Osteoblast (primary cell): Measurements from ENCODE around the gene TNFRSF8. TPM values are rescaled to one million over a fixed set of nuclear protein-coding genes. Genes with fewer than 3 reads are reported as not detected.

Experiments used
- DNase-seq: peaks from one replicate; pipeline ENCODE4 v3.0.0; 2011; ENCODE audit warnings: low spot score, mixed read lengths; ENCODE audit not compliant: insufficient read length; ENCODE audit errors: missing footprints
- H2AFZ ChIP-seq: 2 replicates; pipeline ENCODE4 v1.6.0; 2011; ENCODE audit warnings: mild to moderate bottlenecking, low read length
- H3K27ac ChIP-seq: 2 replicates; pipeline ENCODE4 v1.5.1; 2011; ENCODE audit warnings: mild to moderate bottlenecking, low read depth, low read length, moderate library complexity
- H3K27me3 ChIP-seq: 2 replicates; pipeline ENCODE4 v1.6.0; 2012; ENCODE audit warnings: mild to moderate bottlenecking, control low read depth, inconsistent platforms, low read length, moderate library complexity; ENCODE audit not compliant: insufficient read depth
- H3K36me3 ChIP-seq: 2 replicates; pipeline ENCODE4 v1.5.1; 2011; ENCODE audit warnings: mild to moderate bottlenecking, low read length, control low read depth, moderate library complexity; ENCODE audit not compliant: insufficient read depth
- H3K4me1 ChIP-seq: 2 replicates; pipeline ENCODE4 v1.5.1; 2011; ENCODE audit warnings: mild to moderate bottlenecking, low read length, control low read depth, moderate library complexity; ENCODE audit not compliant: insufficient read depth
- H3K4me2 ChIP-seq: 2 replicates; pipeline ENCODE4 v1.6.0; 2011; ENCODE audit warnings: mild to moderate bottlenecking, low read length; ENCODE audit not compliant: insufficient read depth
- H3K4me3 ChIP-seq: fragments of 200-600 bp; sonication (generic); 3 replicates; pipeline ENCODE4 v1.5.1; 2012; ENCODE audit warnings: mild to moderate bottlenecking, low read length, inconsistent platforms; ENCODE audit not compliant: insufficient read depth
- H3K79me2 ChIP-seq: 2 replicates; pipeline ENCODE4 v1.6.0; 2012; ENCODE audit warnings: mild to moderate bottlenecking, low read length, control low read depth, inconsistent platforms; ENCODE audit not compliant: insufficient read depth
- H3K9me3 ChIP-seq: 2 replicates; pipeline ENCODE4 v1.5.1; 2011; ENCODE audit warnings: low read depth, low read length, control low read depth
- H4K20me1 ChIP-seq: 2 replicates; pipeline ENCODE4 v1.6.0; 2012; ENCODE audit warnings: mild to moderate bottlenecking, low read length, control low read depth; ENCODE audit not compliant: insufficient read depth
- CTCF ChIP-seq: IDR thresholded peaks from 2 replicates; pipeline ENCODE4 v1.5.1; 2011; ENCODE audit warnings: mild to moderate bottlenecking, low read depth, low read length, moderate library complexity; ENCODE audit errors: extremely low read depth
- total RNA-seq: library from RNA; depleted of rRNA; stranded (reverse); fragments of >200 nt; gene quantifications from 2 replicates; pipeline ENCODE4 v1.2.3, GENCODE V29; 2012

Gene TNFRSF8
- total RNA-seq, 1 donor = under 0.01 TPM

GRCh38 chr1:12094180-12094579 is 31.1 kb downstream of the TNFRSF8 start:
- Histone ChIP-seq H2AFZ (no peak overlapping the region), H3K4me1 (peaks cover 35% of the 10 kb centered on the region), H3K4me3 (no peak overlapping the region), H3K79me2 (no peaks in the 10 kb centered on the region), H3K27me3 (no peaks in the 10 kb centered on the region), H3K4me2 (no peak overlapping the region), H4K20me1 (no peaks in the 10 kb centered on the region), H3K9me3 (no peaks in the 10 kb centered on the region), H3K27ac (no peak overlapping the region), H3K36me3 (no peaks in the 10 kb centered on the region)
- TF ChIP-seq CTCF = no peak
- no peak for DNase-seq

GRCh38 chr1:12095452-12096263 is 32.6 kb downstream of the TNFRSF8 start:
- H3K27ac ChIP-seq = peak overlapping the region; percentile 62
- H3K4me2 ChIP-seq = peak overlapping the region; percentile 11
- peak; percentile 88 for DNase-seq
- TF ChIP-seq CTCF = no peak
- no peaks in the 10 kb centered on the region for H3K9me3 ChIP-seq
- H3K79me2 ChIP-seq = no peaks in the 10 kb centered on the region
- H4K20me1 ChIP-seq = no peaks in the 10 kb centered on the region
- H3K4me1 ChIP-seq = peaks cover 35% of the 10 kb centered on the region
- H3K4me3 ChIP-seq = peak overlapping the region; percentile 1
- H3K36me3 ChIP-seq = no peaks in the 10 kb centered on the region
- no peaks in the 10 kb centered on the region for H3K27me3 ChIP-seq
- H2AFZ ChIP-seq = peak overlapping the region; percentile 52

- Histone ChIP-seq H4K20me1 (no peaks in the 10 kb centered on the region), H3K27me3 (no peaks in the 10 kb centered on the region), H3K27ac (peak overlapping the region; percentile 62), H3K36me3 (no peaks in the 10 kb centered on the region), H2AFZ (no peak overlapping the region), H3K4me3 (no peak overlapping the region), H3K4me2 (no peak overlapping the region), H3K79me2 (no peaks in the 10 kb centered on the region), H3K4me1 (peaks cover 35% of the 10 kb centered on the region), H3K9me3 (no peaks in the 10 kb centered on the region)
- no peak for TF ChIP-seq CTCF
- no peak for DNase-seq
Measured at GRCh38 chr1:12096615-12097014, 33.5 kb downstream of the TNFRSF8 start.

- TF ChIP-seq CTCF = no peak
- H3K4me2 ChIP-seq = peak overlapping the region; percentile 8
- H2AFZ ChIP-seq = no peak overlapping the region
- no peaks in the 10 kb centered on the region for H3K9me3 ChIP-seq
- H3K27me3 ChIP-seq = no peaks in the 10 kb centered on the region
- DNase-seq = peak; percentile 14
- H3K79me2 ChIP-seq = no peaks in the 10 kb centered on the region
- H3K27ac ChIP-seq = peak overlapping the region; percentile 45
- H3K4me3 ChIP-seq = no peak overlapping the region
- no peaks in the 10 kb centered on the region for H3K36me3 ChIP-seq
- peaks cover 35% of the 10 kb centered on the region for H3K4me1 ChIP-seq
- no peaks in the 10 kb centered on the region for H4K20me1 ChIP-seq
Measured at GRCh38 chr1:12097321-12097720, 34.2 kb downstream of the TNFRSF8 start.
